ENCODE measurements around the gene DBX2.

- TF ChIP-seq CTCF (IDR thresholded peaks at IDR 0.05) (no peak), POLR2A (IDR thresholded peaks at IDR 0.05) (no peak)
Observed at GRCh38 chr12:44976246-44976645, 74.7 kb downstream of the DBX2 start.
